NB4 (cell line): Measurements from ENCODE around the gene KATNAL2.

ENCODE experiments used
- DNase-seq: peaks from one replicate; pipeline ENCODE4 v3.0.0; 2010; ENCODE audit warnings: low read depth
- H3K4me3 ChIP-seq: one replicate; pipeline ENCODE4 v1.5.1; 2011; ENCODE audit warnings: mild to moderate bottlenecking, low read depth, low read length, moderate library complexity
- CTCF ChIP-seq: IDR thresholded peaks from one replicate; pipeline ENCODE4 v1.5.1; 2012; ENCODE audit warnings: low read depth, low read length
- MAX ChIP-seq: IDR thresholded peaks from 2 replicates; pipeline ENCODE4 v1.6.1; 2011; ENCODE audit warnings: low read depth, low read length
- MYC ChIP-seq: IDR thresholded peaks from 2 replicates; pipeline ENCODE4 v1.6.1; 2011; ENCODE audit warnings: low read depth, low read length
- POLR2A ChIP-seq: IDR thresholded peaks from 2 replicates; pipeline ENCODE4 v1.6.1; 2011; ENCODE audit warnings: mild to moderate bottlenecking; ENCODE audit not compliant: insufficient read length; ENCODE audit errors: extremely low read depth

Gene KATNAL2

GRCh38 chr18:47109720-47110119, 192.3 kb downstream of the KATNAL2 start:
- no peak for DNase-seq

GRCh38 chr18:47110492-47111274, 193.3 kb downstream of the KATNAL2 start:
- H3K4me3 ChIP-seq: no peak overlapping the region
- no peak for TF ChIP-seq CTCF
- no peak for TF ChIP-seq MAX
- TF ChIP-seq POLR2A: no peak
- TF ChIP-seq MYC: no peak
- no peak for DNase-seq

More at GRCh38 chr18:47109720-47110119, 192.3 kb downstream of the KATNAL2 start:
- TF ChIP-seq MAX (no peak), CTCF (no peak)
- no peak overlapping the region for H3K4me3 ChIP-seq

- H3K4me3 ChIP-seq: no peak overlapping the region
- no peak for DNase-seq
- TF ChIP-seq POLR2A: no peak
- TF ChIP-seq MYC: no peak
- TF ChIP-seq CTCF: no peak
- no peak for TF ChIP-seq MAX
These were observed 196.6 kb downstream of the KATNAL2 start for GRCh38 chr18:47113796-47114540.

- DNase-seq: no peak
- H3K4me3 ChIP-seq: no peak overlapping the region
- TF ChIP-seq CTCF (no peak), POLR2A (no peak), MYC (no peak), MAX (no peak)
These were observed 197.8 kb downstream of the KATNAL2 start for GRCh38 chr18:47115205-47115604.

GRCh38 chr18:47118981-47119380, 201.6 kb downstream of the KATNAL2 start:
- TF ChIP-seq MAX (no peak), MYC (no peak), CTCF (no peak), POLR2A (no peak)
- no peak overlapping the region for H3K4me3 ChIP-seq
- no peak for DNase-seq
